Stimulated activated naive CD8-positive, alpha-beta T cell treated with anti-CD3 and anti-CD28 coated beads, Interleukin-15, amount 100 ng/mL, for 72 hours (primary cell): ENCODE results near the gene LIMK2.

Source experiments
- ATAC-seq: fragments of 150-1000 bp; cut with Tn5 transposase; 2 replicates; pipeline ENCODE4 v1.10.0; 2021; ENCODE audit warnings: mild to moderate bottlenecking, moderate library complexity
- DNase-seq, 2 donors: peaks; one replicate each; pipeline ENCODE4 v3.0.0; 2021 to 2022
- H3K27ac Mint-ChIP-seq, 2 donors: one replicate each; pipeline ENCODE4 v1.8.0; 2022; ENCODE audit warnings: mild to moderate bottlenecking in 2 of 2, mixed read lengths in 2 of 2, moderate library complexity in 2 of 2
- H3K27me3 Mint-ChIP-seq: one replicate; pipeline ENCODE4 v1.8.0; 2022; ENCODE audit warnings: mixed read lengths
- H3K4me1 Mint-ChIP-seq: one replicate; pipeline ENCODE4 v1.8.0; 2022; ENCODE audit warnings: mild to moderate bottlenecking, mixed read lengths
- H3K4me3 Mint-ChIP-seq, 2 donors: one replicate each; pipeline ENCODE4 v1.8.0; 2022; ENCODE audit warnings: mild to moderate bottlenecking in 2 of 2, mixed read lengths in 2 of 2, moderate library complexity in 1 of 2
- H3K9me3 Mint-ChIP-seq, 2 donors: one replicate each; pipeline ENCODE4 v1.8.0; 2022; ENCODE audit warnings: mixed read lengths in 2 of 2

LIMK2 gene

DNA sequence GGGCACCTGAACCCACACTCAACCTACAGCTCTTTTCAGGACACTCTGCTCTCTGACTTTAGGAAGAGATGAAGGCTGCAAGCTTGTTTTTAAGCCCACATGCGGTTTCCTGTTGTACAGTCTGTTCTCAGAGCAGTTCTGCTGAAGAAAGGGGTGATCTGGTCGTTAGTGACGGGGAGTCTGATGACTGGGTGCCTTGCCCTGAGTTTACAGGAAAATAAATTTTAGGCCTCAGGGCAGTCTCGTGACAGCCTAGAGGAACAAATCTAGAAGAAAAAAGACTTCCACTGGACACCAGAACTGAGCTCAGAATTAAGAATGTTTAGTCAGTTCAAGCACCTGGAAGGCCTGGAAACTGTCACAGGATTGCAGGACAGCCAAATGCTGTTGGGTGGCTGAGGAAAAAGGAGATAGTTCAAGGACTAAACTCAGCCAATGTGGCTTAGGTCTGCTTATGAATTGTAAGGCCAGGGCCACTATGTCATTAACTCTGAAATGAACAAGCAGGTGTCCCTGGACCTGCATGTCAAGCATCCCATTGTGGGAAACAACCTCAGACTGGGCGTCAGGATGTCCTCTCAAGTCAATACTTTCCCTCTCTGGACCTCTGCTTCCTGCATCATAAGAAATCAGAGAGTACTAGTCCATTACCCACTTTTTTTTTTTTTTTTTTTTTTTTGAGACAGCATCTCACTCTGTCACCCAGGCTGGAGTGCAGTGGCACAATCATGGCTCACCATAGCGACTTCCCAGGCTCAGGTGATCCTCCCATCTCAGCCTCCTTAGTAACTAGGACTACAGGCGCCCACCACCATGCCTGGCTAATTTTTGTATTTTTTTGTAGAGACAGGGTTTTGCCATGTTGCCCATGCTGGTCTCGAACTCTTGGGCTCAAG is 74.5 kb downstream of the LIMK2 start:
- Mint-ChIP-seq H3K9me3 (no peaks in the 10 kb centered on the region), H3K4me3 (peak overlapping the region; percentile 62 to 63), H3K27ac (peak overlapping the region; percentile 94), H3K4me1 (peaks cover 85% of the 10 kb centered on the region), H3K27me3 (no peaks in the 10 kb centered on the region)
- peak; percentile 44 to 55 for DNase-seq
- peak; percentile 62 for ATAC-seq

DNA sequence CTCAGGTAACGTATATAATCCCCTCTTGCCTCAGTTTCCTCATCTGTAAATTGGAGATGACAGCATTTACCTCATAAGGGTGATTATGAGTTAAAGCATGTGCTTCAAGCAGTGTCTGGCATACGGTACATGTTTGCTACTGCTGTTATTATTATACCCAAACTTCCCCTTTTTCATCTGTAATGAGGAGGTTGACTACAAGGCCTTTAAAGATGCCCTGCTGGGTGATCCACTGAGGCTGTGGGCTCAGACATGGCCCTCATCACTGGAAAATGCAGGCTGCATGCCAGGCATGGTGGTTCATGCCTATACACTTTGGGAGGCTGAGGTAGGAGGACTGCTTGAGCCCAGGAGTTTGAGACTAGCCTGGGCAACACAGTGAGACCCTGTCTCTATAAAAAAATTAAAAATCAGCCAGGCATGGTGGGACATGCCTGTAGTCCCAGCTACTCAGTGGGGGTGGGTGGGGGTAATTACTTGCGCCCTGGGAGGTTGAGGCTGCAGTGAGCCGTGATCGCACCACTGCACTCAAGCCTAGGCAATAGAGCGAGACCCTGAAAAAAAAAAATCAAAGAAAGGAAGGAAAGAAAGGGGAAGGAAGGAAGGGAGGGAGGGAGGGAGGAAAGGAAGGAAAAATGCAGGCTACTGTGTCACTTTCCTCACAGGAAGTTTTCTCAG is 75.9 kb downstream of the LIMK2 start:
- no peak for ATAC-seq

DNA sequence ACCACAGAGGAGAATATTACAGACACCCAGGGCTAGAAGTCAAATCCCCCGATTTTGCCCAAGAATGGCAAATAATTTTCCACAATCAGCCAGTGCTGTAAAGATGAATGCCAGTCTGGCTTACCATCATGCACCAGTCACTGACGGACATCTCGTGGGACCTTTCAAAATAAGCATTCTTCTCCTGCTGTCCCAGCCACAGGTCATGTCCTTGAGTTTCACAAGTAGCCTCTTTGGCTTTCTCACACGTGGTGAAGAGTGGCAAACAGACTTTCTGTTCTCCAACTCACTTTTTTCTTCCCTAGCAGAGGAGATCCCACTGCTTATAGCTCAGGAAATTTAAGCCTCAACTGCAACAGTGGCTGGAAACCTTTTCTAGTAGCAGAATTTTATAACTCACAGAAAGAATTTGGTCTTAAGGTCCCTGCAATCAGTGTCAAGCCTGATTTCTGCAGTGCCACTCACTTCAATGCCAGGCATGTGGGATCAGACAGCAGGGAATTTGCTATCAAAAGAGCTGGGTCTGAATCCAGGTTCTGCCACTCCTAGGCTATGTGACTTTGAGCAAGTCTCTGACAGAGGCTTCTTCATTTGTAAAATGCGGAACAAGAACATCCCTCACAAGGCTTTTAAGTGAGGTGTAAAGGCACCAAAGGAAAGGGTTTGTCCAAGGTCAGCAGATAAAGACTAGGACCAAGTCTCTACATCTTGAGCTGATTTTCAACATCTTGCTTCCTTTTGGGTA is 76.6 kb downstream of the LIMK2 start:
- H3K4me3 Mint-ChIP-seq, result peak overlapping the region; percentile 91 to 99
- peaks cover 74% of the 10 kb centered on the region for H3K4me1 Mint-ChIP-seq
- ATAC-seq, result no peak
- no peaks in the 10 kb centered on the region for H3K9me3 Mint-ChIP-seq
- H3K27ac Mint-ChIP-seq, result peak overlapping the region in 1 of 2 donors; percentile 100
- no peak for DNase-seq
- no peaks in the 10 kb centered on the region for H3K27me3 Mint-ChIP-seq

More for the DNA sequence above, 75.9 kb downstream of the LIMK2 start:
- Mint-ChIP-seq H3K4me3 (peak overlapping the region; percentile 91 to 99), H3K9me3 (no peaks in the 10 kb centered on the region), H3K27me3 (no peaks in the 10 kb centered on the region), H3K27ac (peak overlapping the region; percentile 74 to 85), H3K4me1 (peaks cover 77% of the 10 kb centered on the region)
- DNase-seq, result no peak

DNA sequence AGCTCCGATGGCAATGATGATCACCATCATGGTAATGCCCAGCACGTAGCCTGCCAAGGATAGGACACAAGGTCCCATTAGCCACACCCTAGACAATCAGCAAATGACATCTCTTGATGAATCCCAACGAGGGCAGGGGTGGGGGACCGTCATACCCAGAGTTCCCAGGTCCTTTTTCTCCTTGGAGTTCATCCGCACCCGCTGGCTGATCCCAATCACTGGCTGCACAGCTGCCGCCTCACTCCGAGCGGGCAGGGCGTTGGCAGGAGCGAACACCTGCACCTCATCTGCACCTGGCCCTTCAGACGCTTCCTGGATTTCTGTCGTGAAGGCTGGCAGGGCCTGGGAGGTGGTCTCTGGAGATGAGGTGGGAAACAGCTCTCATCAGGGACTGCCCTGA is 77.2 kb downstream of the LIMK2 start:
- no peak for DNase-seq
- Mint-ChIP-seq H3K27me3 (no peaks in the 10 kb centered on the region), H3K27ac (peak overlapping the region; percentile 99 to 100), H3K9me3 (no peaks in the 10 kb centered on the region), H3K4me3 (peak overlapping the region; percentile 91 to 99), H3K4me1 (peaks cover 74% of the 10 kb centered on the region)
- ATAC-seq, result no peak

DNA sequence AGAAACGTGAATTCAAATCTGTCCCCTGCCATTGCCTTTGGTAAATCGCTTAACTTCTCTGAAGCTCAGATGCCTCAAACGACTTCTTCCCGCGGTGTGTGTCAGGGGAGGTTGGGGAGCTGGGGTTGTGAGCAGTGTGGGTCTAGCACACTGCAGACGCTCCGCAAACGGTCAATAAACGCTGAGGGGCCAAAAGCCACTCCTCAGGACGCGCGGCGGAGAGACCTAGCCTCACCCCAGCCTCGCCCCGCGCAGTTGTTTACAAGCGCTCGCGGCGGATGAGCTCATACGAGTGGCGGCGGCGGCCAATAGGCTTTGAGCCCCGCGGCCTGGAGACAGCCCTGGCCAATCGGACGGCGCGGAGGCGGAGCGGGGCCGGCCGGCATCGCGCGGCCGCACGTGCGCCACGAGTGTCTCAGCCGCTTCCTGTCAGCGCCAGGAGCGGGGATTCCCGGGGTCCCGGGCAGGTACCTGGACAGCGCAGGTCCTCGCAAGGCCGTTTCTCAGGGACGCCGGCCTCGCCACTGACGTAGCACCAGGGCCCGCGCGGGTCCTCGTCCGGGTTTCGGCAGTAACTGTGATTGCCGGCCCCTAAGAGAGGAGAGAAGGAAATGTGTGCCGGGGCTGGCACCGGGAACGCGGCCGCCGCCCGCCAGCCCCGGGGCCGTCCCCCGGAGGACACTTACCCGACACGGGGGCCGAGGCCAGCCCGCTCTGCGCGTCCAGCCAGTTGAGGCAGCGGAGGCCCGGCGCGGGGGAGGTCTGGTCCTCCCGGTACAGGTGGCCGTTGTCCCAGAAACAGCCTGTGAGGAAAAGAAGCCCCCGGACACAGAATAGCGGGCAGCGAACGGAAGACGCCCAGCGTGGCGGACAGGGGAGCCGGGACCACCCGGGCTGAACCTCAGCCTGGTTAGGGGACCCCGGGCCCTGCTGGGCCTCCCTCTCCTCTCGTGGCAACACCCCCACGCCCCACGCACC is 78.7 kb downstream of the LIMK2 start:
- H3K4me3 Mint-ChIP-seq, result peak overlapping the region; percentile 91 to 99
- no peaks in the 10 kb centered on the region for H3K9me3 Mint-ChIP-seq
- DNase-seq (peak; percentile 93), ATAC-seq (peak; percentile 87)
- H3K4me1 Mint-ChIP-seq, result peaks cover 71% of the 10 kb centered on the region
- H3K27ac Mint-ChIP-seq, result peak overlapping the region; percentile 99 to 100
- no peaks in the 10 kb centered on the region for H3K27me3 Mint-ChIP-seq

DNA sequence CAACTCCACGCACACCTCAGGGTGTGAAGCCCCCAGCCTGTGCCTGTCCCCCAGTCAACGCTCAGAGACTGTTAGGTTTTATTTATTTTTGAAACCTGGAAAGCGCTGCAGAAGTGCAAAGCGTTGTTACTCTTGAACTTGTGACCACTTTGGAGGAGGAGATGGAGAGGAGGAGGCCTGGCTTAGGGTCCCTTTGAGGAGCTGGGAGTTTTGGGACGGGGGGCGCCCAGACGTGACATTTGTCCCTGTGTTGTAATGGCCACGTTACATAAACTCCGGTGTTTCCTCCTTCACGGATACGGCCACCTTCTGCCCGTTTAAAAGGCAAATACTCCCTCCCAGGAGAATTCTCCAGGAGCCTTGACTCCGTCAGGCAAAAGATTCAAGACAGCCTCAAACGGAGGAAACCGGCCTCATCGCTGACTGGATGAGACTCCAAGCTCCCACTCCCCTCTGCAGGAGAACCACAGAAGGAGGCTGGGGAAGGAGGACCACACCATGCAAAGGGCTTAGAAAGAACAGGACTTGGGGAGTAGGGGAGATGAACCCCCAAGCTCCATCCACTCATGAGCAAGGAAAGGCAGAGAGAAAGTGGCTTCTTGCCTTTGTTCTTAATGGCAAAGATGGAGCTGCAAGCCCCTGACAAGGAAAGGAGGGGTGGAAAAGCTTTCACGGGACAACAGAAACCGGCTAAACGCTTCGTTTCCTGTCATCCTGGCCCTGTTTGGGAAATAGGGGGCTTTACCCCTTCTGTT is 79.6 kb downstream of the LIMK2 start:
- ATAC-seq (no peak), DNase-seq (peak in 1 of 2 donors; percentile 24)
- Mint-ChIP-seq H3K27me3 (no peaks in the 10 kb centered on the region), H3K9me3 (no peaks in the 10 kb centered on the region), H3K27ac (peak overlapping the region; percentile 97), H3K4me3 (peak overlapping the region; percentile 91 to 99), H3K4me1 (peaks cover 71% of the 10 kb centered on the region)

DNA sequence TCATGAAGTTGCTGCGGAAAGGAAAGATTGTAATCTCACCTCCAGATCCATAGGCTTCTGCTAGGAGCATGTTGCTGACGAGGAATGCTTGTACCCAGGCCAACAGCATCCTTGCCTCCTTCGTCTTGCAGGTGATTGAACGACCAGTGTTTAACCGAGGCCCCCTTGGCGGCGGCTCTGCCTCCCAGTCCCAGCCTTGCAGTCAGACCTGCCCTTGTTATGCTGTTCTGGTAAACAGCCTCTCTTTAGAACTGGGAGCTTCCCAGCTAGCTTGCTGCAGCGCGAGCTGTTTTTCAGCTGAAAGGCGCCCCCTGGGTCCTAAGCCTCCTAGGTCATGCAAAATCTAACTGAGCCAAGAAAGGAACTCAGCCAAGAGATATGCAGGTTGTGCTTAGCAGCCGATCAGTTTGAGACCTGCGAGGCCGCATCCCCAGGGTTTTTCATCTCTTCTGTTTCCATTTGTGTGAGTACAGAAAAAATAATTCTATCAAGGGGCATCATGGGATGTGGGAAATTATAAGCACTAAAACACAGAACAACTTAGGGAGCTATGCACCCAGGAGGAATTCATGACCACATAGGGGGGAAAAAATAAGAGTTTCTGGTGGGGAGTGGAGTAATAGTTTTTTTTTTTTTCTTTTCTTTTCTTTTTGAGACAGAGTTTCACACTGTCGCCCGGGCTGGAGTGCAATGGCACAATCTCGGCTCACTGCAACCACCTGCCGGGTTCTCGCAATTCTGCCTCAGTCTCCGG is 80.3 kb downstream of the LIMK2 start, which contains the start of gene PIK3IP1:
Gene PIK3IP1, minus strand, starts transcription at position 253 of the 754 bp plus-strand sequence. Its CDS starts 144 bp downstream, at position 109.
- peaks cover 71% of the 10 kb centered on the region for H3K4me1 Mint-ChIP-seq
- peak within 1 kb of the TSS; percentile 97 for H3K27ac Mint-ChIP-seq
- H3K9me3 Mint-ChIP-seq, result no peaks in the 10 kb centered on the region
- ATAC-seq, result peak; percentile 71
- H3K4me3 Mint-ChIP-seq, result peak within 1 kb of the TSS; percentile 91 to 99
- peak; percentile 79 to 87 for DNase-seq
- no peaks in the 10 kb centered on the region for H3K27me3 Mint-ChIP-seq

DNA sequence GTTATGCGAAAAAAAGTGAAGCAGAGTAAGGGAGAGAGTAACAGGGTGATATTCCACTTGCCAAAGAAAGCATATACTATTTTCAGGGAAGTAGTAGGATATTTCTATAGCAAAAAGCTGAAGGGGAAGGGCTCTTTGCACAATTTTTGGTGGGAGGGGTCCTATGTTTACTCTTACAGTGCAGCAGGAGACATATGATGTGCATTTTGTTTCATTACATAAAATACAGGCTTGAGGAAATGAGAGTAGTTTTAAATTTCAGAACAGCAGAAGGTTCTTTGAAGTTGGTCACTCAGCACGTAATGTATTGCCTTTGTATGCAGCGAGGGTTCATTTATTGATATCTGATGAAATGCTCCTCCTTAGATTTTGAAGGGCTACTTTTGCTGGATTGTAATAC is 83.3 kb downstream of the LIMK2 start:
- ATAC-seq, result no peak
- DNase-seq, result no peak
- peaks cover 60% of the 10 kb centered on the region for H3K4me1 Mint-ChIP-seq
- peak overlapping the region; percentile 62 to 75 for H3K4me3 Mint-ChIP-seq
- H3K27me3 Mint-ChIP-seq, result no peaks in the 10 kb centered on the region
- H3K9me3 Mint-ChIP-seq, result no peaks in the 10 kb centered on the region
- H3K27ac Mint-ChIP-seq, result peak overlapping the region; percentile 36 to 79

DNA sequence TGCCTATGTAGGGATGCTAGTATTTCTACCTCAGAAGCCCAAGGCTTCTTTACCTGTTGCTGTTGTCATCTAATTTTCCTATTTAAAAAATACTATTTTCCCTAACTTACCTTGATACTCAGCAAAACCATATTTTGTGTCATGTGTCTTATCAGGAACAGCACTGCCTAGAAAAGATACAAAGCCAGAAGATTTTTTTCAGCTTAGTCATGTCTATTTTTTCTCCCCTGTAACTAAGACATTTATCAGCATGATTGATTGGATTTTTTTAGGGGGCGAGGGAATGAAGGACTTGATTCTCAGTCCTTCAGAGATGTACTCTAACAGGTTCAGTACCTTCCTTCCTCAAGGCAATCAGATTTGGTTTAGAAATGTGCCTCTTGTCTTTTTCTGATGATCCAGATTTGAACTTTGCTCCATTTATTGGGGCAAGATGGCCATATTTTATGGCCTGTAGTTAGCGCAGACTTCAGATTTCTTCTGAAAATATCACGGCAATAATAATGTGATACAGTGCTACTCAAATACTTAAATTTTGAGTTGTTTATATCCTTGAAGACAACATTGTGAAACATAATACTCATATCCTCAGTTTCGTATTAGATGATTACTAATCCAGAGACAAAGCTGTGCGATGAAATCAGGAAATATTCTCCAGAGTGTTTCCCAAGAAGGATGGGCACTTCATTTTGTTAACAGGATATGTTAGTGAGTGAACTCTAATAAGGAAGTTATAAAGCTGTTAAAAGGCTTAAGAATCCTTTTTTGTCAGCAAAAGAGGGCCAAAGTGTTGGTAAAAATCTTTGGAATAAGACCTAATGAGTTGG is 83.9 kb downstream of the LIMK2 start:
- Mint-ChIP-seq H3K9me3 (no peaks in the 10 kb centered on the region), H3K4me1 (peaks cover 66% of the 10 kb centered on the region), H3K4me3 (peak overlapping the region; percentile 62 to 75), H3K27me3 (no peaks in the 10 kb centered on the region), H3K27ac (peak overlapping the region; percentile 20 to 79)
- ATAC-seq, result no peak
- DNase-seq, result no peak

DNA sequence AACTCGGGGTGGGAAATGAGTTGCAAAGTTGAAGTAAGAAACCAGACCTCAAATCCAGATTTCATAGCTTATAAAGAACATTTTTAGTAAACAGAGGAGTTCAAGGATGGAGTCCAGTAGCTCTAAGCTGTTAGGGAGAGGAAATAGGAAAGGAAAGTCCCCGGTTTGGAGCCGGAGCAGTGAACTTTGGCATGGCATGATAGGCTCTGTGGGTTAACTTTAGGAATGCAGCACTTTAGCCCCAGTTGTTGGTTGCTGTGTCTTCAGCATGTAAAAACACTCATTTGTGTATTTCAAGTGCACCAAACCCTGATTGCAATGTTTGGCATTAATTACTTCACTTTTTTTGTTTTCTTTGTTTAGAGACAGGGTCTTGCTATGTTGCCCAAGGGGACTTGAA is 88.8 kb downstream of the LIMK2 start:
- ATAC-seq, result no peak
- Mint-ChIP-seq H3K27me3 (no peaks in the 10 kb centered on the region), H3K4me1 (peaks cover 61% of the 10 kb centered on the region)

DNA sequence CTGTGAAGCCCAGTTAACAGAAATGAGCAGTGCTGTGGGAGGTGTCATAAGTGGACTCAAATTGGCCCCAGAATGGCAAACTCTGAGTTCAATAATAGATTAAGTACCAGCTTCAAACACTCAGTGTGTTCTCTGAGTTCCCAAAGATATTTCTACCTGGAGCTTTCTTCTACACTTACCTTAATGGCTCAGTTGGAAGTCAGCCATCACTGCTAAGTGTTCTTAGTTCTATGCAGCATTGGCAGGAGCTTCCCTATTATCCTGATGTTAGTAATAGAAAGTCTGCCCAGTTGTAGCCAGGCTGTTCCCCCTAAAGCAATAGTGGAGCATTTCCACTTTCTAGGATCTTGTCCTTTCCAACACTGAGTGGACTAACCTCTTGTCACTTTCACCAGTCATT is 89.9 kb downstream of the LIMK2 start:
- DNase-seq, result no peak
- Mint-ChIP-seq H3K4me1 (peaks cover 60% of the 10 kb centered on the region), H3K4me3 (no peak overlapping the region), H3K9me3 (no peaks in the 10 kb centered on the region), H3K27me3 (no peaks in the 10 kb centered on the region), H3K27ac (no peak overlapping the region)
- ATAC-seq, result no peak

More for the DNA sequence above, 88.8 kb downstream of the LIMK2 start:
- H3K27ac Mint-ChIP-seq, result no peak overlapping the region
- H3K9me3 Mint-ChIP-seq, result no peaks in the 10 kb centered on the region
- no peak for DNase-seq
- H3K4me3 Mint-ChIP-seq, result no peak overlapping the region

DNA sequence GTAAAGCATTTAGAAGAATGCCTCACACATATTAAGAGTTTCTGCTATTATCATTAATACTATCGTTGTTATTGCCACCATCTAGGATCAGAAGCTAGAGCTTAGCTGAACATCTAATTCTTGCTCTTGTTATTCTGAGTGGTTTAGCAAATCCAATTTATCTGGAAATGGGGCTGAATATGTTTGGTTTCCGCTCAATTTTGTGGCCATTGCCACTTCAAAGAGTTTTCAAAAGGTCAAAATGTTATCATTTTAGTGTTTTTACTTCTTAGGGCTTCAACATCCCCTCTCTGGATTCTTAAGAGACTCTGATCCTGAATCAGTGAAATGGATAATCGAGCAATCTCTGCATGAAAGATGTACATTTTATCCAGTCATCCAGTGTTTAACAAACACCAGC is 90.4 kb downstream of the LIMK2 start:
- Mint-ChIP-seq H3K4me1 (peaks cover 60% of the 10 kb centered on the region), H3K27ac (no peak overlapping the region), H3K4me3 (no peak overlapping the region), H3K9me3 (no peaks in the 10 kb centered on the region), H3K27me3 (no peaks in the 10 kb centered on the region)
- DNase-seq (no peak), ATAC-seq (no peak)

DNA sequence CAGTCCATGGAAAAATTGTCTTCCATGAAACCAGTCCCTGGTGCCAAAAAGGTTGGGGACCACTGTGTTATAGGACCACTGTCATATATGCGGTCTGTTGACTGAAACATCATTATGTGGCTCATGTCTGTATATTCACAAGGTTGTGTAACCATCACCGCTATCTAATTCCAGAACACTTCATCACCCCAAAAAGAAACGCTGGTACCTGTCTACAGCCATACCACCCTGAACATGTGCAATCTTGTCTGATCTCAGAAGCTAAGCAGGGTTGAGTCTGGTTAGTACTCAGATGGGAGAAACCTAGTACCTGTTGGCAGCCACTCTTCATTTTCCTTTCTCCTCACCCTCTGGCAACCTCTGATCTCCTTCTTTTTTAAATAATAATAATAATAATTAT is 93.1 kb downstream of the LIMK2 start:
- ATAC-seq (no peak), DNase-seq (no peak)
- H3K27me3 Mint-ChIP-seq, result no peaks in the 10 kb centered on the region
- peaks cover 65% of the 10 kb centered on the region for H3K4me1 Mint-ChIP-seq
- no peak overlapping the region for H3K27ac Mint-ChIP-seq
- no peaks in the 10 kb centered on the region for H3K9me3 Mint-ChIP-seq
- H3K4me3 Mint-ChIP-seq, result no peak overlapping the region
